CD4-positive, alpha-beta T cell treated with Interleukin-6 for 4 hours (primary cell): ENCODE data around the gene GPR25.

Experiments used
- DNase-seq: peaks from one replicate; pipeline ENCODE4 v3.0.0-alpha.2; 2020; ENCODE audit warnings: mixed read lengths

The GPR25 gene

GRCh38 chr1:200916681-200917080 lies 43.9 kb downstream of the GPR25 start:
- no peak for DNase-seq

- DNase-seq, result no peak
Measured at GRCh38 chr1:200917291-200917817, 44.6 kb downstream of the GPR25 start.

- DNase-seq, result no peak
Measured at GRCh38 chr1:200918006-200918405, 45.2 kb downstream of the GPR25 start.

- no peak for DNase-seq
Measured at GRCh38 chr1:200919386-200919785, 46.6 kb downstream of the GPR25 start.

GRCh38 chr1:200921571-200922110 lies 48.9 kb downstream of the GPR25 start:
- DNase-seq, result no peak

GRCh38 chr1:200922406-200922805 lies 49.6 kb downstream of the GPR25 start:
- no peak for DNase-seq

GRCh38 chr1:200923601-200924000 lies 50.8 kb downstream of the GPR25 start:
- DNase-seq, result no peak
